T-helper 1 cell treated with Interleukin-12 subunit alpha and Interleukin-12 subunit beta and Interleukin-4 antibody, amounts not matched to agents 30 ng/mL and 1 ng/mL, for 36 hours (primary cell): ENCODE results near the gene ARHGAP26. TPM values are rescaled to one million over a fixed set of nuclear protein-coding genes. Genes with fewer than 3 reads are reported as not detected.

Experiments used
- intact Hi-C: fragments of 100-400 bp; cut with micrococcal nuclease; formaldehyde crosslinking; loops from one replicate; pipeline ENCODE4 v1.15.1; 2024
- total RNA-seq: library from RNA; stranded (reverse); gene quantifications from 2 replicates; pipeline ENCODE4 v1.2.3, GENCODE V29; 2022

Gene ARHGAP26
- total RNA-seq, 1 donor from 2014 or later, result 31.8 TPM

DNA sequence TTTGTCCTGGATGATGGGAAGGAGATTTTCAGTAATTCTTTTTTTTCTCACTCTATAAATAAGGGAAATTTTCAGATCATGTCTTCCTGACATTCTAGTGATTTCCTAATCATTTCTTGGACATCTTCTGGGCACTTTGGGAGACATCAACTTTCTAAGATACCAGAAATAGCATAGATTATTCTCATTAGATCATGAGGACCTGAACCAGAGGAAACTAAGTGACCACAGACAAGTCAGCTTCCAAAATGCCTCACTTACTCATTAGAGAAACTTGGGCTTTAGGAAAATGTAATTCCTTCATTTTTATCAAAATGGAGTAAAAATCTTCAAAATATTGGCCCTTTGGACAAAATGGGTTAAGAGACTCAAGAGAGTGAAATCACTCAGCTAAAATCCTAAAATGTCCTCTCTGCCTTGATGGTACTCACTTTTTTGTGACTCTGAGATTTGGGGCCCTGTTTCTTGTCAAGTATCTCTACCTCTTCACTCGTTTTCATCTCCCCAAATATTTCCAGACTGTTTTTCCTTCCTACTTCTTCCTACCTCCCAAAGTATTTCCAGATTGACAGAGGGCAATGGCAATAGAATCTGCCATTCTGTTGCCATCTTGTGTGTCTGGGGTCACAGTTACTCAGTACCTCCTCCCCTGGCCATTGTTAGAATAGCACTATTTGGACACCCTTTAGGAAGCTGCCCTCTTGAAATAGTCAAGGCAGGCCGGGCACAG, 438.8 kb downstream of the ARHGAP26 start:
- intact Hi-C loops, result no loop called here

GRCh38 chr5:143209881-143210395, 439.8 kb downstream of the ARHGAP26 start:
- intact Hi-C loops, result no loop called here

DNA sequence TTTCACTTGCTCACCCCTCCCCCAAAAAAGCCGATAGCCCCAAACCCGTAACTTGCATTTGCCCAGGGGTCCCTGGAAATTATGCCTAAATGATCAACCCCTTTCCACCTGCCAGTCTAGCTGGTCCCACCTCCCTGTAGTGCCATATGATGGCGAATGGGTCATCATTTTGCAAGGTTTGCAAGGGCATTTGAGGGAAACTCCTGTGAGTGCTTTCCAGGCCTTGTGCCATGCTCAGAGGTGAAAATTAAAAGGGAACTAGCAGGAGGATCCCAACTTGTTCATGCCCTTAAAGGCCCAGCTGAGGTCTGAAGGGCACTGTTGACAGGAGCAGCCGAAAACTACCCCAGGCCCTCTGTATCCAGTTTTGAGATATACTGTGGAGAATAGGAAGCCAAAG, 440.4 kb downstream of the ARHGAP26 start:
- intact Hi-C loops, result no loop called here

- intact Hi-C loops, result no loop called here
Measured at GRCh38 chr5:143212261-143212660, 442.1 kb downstream of the ARHGAP26 start.

DNA sequence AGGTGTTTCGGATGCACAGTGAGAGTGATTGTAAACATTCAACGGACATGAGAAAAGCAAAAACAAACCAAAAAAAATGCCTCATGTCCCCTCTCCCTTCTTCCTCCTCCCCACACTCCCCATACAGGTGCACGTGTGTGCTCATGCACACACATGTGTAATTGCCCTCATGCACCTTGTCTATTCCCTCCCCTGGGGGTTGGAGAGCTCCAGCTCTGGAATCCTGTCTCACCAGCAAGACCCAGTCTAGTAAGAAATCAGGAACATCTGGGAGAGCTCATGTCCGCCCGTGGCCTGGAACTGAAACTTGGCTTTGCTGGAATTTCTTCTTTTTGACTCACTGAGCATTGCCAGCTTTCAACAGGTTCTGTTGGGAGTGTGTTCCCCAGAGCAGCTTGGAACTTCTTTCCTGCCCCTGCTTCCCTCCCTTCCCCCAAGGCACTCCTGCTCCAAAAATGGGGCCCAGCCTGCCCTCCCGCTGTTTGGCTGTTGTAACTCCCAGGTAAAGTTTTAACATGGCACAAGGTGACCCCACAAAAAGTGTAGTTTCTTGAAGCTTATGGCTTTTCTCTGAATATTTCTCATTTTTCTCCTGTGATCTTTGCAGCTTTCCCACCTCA, 443.2 kb downstream of the ARHGAP26 start:
- intact Hi-C loops, result no loop called here

DNA sequence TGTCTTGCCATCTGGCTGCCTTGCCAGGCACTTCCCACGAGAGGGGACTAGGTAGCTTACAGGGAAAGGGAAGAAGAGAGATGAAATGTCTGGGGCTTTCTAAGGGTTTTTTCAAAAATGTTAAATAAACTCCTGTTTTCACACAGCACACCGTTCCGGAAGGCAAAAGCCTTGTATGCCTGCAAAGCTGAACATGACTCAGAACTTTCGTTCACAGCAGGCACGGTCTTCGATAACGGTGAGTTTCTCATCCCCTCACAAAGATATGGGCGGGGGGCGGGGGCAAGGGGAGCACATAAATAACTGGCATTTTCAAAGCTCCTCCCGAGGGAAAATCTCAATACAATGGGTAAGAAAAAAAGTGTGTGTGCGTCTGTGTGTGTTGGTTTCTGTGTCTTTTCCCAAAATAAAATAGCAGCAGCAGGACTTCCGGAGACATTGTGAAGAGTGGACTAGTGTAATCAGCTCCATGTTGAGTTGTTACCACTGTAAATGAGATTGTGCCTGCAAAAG, 443.7 kb downstream of the ARHGAP26 start:
- intact Hi-C loops, result no loop called here

DNA sequence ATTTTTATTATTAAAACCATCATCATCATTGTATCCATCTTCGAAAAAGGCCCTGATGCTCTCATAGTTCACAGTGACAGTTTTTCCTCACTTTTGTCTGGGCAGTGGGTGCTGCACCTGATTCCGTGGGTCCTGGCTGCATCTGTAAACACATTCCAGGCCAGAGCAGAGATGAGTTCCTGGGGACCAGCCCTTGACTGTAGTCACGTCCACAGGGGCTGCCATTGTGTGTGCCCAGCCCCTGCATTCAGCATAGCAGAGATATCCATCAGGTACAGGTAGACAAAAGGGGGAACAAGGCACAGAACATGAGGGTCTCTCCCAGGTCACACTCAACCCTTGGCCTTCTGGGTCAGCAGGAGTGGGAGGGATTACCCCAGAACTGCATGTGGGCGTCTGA, 444.3 kb downstream of the ARHGAP26 start:
- intact Hi-C loops, result no loop called here

DNA sequence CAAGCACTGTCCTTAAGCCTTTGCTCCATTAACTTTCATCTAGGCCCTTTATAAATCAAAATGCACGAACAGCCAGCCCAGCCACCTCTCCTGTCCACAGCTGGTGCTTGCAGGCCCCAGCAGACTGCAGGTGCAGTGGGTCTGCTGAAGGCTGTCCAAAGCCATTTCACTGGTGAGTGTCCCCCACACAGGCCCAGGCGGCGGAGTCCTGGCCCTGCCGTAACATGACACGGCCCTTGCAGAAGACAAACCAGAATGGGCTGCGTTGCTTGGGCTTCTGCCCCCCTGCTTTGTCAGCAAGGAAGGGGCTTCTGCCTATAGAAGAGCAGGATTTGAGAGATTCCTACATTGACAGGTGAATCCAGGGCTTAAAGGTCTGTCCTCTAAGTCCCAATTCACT, 444.7 kb downstream of the ARHGAP26 start:
- intact Hi-C loops, result no loop called here

DNA sequence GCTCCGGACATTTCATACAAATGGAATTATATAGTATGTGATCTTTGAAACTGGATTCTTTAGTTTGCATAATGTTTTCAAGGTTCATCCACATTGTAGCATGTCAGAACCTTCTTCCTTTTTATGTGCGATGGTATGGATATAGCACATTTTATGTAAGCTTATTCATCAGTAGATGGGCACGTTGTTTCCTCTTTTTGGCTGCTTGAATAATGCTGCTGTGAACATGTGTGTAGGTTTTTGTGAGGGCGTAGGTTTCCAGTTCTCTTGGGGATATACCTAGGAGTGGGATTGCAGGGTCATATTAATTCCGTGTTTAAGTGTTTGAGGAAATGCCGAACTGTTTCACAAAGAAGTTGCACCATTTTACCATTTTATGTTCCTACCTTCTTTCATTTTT, 445.5 kb downstream of the ARHGAP26 start:
- intact Hi-C loops, result no loop called here

DNA sequence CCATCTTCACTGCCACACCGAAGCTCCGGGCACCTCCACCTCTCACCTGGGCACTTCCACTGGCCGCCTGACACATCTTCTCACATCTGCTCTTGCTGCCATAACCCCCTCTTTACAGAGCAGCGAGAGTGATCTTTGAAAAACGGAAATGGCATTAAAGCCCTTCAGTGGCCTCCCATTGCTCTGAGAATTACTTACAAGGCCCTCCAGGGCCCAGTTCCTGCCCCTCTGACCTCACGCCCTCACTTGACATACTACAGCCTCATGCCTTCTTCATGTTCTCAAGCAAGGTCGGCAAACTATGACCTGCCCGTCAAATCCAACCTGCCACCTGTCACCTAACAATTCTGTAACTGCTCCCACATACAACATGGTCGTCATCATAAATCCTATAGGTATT, 446.0 kb downstream of the ARHGAP26 start:
- intact Hi-C loops, result no loop called here

DNA sequence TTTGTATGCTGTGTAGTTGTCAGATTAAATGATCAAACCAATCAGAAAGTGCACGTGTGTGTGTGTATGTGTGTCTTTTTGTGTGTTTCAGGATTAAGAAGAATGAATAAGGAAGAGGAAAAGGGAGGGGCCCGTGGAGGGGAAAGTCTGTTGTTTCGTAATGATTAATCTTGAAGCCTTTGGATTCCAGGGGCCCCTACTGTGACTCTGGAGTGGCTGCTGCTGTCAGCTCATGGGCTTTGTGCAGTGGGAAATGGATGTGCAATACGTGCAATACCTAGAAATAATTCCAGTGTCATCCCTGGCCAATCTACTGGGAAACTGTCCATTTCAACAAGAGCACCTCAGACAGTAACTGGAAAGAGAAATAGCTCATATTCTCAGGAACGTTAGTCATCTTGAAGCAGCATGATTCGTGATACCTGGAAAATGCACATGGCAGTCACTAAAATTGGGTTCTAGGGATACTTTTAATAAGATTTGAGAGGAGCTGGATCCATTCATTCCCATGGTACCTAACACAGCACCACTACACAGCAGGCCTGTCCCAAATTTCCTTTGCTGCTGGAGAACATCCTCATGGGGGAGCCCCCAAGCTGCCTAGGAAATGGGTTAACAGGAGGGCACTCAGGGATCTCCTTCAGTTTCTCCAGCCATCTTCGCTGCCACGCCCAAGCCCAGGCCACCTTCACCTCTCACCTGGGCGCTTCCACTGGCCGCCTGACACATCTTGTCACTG, 447.1 kb downstream of the ARHGAP26 start:
- intact Hi-C loops, result no loop called here

DNA sequence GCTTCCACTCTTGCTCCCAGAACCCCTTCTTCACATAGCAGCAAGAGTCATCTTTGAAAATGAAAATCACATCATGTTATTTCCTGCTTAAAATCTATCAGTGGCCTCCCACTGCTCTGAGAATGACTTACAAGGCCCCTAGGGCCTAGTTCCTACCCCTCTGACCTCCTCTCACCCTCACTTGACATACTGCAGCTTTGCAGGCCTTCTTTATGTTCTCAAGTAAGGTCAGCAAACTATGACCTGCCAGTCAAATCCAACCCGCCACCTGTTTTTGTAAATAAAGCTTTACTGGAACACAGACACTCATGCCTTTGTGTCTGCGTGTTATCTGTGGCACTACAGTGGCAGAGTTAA, 447.6 kb downstream of the ARHGAP26 start:
- intact Hi-C loops, result no loop called here

- intact Hi-C loops, result no loop called here
Measured at GRCh38 chr5:143218517-143219170, 448.5 kb downstream of the ARHGAP26 start.

DNA sequence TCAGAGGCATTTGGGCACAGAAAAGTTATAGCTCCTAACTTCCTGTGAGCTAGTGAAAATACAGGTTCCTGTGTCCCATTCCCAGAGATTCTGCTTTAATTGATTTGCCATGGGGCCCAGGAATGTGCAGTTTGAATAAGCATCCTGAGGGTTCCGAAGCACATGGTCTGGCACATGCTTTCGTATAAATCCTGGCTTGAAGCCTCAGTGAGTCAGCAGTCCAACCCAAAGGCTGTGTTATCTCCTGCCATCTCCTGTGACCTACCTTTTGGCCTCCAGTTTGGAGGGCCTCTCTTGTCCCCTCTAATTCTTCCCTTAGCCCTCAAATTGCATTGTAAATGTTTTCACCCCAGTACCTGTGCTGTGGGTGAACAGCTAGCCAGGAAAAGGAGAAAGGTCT, 449.5 kb downstream of the ARHGAP26 start:
- intact Hi-C loops, result loop anchor here (5.0 kb wide), 4 partner anchors 117 to 953 kb away; partner anchors contain the start of genes KCTD16 and YIPF5

- intact Hi-C loops, result loop anchor here (5.0 kb wide), 4 partner anchors 118 to 952 kb away; partner anchors contain the start of genes KCTD16 and YIPF5
Measured at GRCh38 chr5:143220748-143221251, 450.6 kb downstream of the ARHGAP26 start.

DNA sequence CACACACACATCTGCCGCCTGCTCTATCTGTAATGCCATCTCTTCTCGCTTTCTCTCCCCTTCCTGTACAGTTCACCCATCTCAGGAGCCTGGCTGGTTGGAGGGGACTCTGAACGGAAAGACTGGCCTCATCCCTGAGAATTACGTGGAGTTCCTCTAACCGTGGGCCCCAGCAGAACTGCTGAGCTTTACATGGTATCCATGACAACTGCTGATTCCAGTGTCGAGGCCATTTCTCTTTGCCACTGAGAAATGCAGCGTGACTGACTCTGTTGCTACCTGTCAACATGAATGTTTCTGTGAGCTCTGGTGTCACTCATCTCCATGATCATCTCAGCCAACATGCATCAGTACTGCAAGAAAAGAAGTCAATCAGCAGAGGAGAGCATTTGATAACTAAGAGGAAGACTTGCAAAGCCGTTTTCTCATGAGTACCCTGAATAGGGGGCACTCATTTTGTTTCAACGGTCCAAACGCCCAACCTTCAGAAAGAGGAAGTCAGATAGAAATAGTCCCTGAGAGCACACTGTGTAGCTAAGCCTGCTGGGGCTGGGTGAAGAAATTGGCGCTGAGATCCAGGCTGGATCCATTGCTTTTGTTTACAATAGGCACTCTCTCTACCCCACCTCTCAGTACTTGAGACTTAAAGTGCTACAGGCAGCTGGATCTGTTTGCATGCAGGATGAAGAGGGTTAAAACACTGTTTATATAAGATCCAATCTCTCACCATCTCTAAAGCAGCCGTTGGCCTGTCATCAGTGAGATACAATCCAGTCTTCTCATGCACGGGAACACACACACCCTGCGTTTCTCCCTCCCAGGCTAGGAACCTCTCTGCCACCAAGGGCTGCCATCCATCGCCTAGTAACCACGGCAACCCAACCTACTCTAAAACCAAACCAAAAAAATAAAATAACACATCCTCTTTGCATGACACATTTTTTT, 452.4 kb downstream of the ARHGAP26 start:
- intact Hi-C loops, result loop anchor here (1.0 to 5.0 kb wide), 11 partner anchors 8 to 968 kb away; partner anchors contain the start of genes KCTD16 and YIPF5

GRCh38 chr5:143224672-143225071, 454.5 kb downstream of the ARHGAP26 start:
- intact Hi-C loops, result loop anchor here (5.0 kb wide), 4 partner anchors 122 to 948 kb away; partner anchors contain the start of genes KCTD16 and YIPF5

DNA sequence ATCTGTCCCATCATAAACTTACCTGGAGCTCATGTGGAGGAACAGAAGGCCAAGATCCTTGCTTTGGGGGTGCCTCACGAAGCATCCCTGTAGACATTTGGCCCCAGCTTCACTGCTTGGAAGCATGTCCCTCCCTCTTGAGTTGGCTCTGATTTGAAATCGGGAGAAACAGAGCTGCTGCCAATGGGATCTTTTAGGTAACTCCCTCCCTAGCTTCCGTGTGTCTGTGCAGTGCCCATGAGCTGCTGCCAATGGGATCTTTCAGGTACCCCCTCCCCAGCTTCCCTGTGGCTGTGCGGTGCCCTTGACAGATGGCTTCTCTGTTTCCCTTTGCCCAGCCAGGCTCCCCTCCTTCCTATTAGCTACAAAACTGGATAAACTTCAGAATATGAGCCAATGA, 455.3 kb downstream of the ARHGAP26 start:
- intact Hi-C loops, result no loop called here

DNA sequence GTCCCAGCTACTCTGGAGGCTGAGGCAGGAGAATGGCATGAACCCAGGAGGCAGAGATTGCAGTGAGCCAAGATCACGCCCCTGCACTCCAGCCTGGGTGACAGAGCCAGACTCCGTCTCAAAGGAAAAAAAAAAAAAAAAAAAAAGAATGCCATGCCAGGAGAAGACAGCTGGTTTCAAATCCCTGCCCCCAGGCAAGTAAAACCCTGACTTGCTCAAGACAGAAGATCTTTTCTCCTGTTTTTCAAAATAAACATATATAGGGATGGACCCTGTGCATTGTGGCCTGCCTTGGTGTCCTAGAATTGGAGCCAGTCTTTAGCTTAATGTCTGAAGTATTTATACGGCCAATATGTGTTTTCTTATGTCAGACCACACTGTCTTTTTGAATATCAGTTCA, 456.2 kb downstream of the ARHGAP26 start:
- intact Hi-C loops, result no loop called here

DNA sequence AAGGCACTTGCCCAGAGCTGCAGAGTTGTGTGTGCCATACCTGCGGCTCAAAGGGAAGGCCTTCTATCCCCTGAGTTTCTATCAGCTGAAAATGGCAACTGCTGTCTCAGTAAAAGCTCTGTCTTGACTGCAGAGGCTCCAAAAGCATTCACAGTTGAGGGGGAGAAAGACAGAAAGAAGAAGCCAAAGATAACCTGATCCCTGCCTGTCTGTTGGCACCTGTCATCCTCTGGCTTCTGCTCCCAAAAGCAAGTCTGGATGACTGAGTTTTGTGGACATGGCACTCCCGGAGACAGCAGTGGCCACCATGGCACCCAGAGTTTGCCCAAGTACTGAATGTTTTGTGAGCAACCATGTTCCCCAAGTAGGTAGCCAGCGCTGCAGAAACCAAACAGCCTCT, 456.7 kb downstream of the ARHGAP26 start:
- intact Hi-C loops, result no loop called here
